ENCODE measurements around the gene PLCH2.
"Not testable (repeated sequence)": the region's sequence is repeated elsewhere in the genome, so short reads cannot be mapped to it uniquely, and the experiment has no call there.

Gene PLCH2

DNA sequence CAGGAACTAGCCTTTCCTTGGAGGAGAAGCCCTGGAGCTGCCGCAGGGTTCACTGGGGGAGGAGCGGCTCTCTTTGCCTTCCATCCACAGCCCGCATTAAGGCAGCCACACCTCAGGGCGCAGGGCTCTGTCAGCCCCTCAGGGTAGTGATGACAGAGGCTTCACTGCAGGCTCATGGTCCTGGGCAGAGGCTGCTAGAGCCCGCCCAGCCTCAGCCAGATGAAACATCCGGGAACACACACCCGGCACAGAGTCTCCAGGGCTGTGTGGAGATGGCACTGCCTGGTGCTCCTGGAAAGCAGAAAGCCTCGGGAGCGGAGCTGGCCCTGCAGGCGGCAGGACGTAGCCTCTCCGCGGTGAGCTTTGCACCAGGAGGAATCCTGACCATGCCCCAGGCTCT lies 34.3 kb upstream of the PLCH2 start:
- DNase-seq = no peak

DNA sequence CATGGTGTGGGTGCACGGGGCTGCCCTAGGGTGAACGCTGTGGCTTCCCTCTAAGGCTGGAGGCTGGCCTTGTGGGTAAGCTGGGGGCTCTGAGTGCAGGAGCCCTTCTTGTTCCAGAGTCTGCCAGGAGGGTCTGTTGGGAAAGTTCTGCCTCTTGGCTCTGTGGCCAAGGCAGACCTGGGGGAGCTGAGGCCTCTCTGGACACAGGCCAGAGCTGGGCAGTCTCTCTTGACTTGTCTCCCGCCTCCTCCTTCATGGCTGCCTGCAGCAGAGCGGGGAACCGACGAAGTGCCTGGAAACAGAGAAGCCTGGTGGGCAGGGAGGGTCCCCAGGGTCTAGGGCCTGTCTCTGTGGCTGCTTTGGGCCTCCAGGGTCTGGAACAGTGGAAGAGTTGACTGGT lies 33.4 kb upstream of the PLCH2 start:
- peak in 2 of 6 experiments; percentile 38 to 47 for DNase-seq

DNA sequence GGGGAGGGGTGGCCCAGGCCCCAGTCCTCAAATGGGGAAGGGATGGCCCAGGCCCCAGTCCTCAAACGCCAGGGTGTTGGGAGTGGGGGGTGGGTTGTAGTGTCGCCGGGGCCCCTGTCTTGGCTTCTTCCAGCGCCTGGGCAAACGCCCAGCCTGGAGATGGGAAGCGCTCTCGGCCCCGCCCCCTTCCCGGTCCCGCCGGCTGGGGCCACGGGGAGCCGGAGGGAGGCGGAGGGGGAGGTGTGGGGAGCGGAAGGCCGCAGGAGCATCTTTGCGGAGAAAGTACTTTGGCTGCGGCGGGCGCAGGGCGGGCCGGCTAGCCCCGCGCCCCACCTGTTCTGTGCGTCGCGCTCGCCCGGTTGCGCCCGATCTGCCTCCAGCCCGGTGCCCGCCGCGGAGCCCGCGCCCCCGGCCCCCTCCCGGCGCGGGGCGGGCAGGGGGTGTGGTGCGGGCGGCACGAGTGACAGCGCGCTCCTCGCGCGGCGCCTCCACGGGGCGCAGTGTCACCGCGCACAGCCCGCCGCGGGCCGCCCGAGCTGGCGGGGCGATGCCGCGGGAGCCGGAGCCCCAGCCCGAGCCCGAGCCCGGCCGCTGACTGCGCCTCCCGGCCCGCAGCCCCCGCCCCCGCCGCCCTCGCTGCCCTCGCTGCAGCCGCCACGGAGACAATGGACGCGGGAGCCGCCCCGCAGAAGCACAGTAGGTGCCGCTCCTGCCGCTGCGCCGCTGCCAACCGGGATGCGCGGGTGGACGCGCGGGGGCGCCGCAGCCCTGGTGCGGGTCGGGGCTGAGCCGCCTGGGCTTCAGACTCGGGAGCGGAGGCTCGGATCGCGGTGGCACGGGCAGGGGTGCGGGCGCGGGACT lies 32.6 kb upstream of the PLCH2 start:
- DNase-seq = peak in 1 of 6 experiments; percentile 13

DNA sequence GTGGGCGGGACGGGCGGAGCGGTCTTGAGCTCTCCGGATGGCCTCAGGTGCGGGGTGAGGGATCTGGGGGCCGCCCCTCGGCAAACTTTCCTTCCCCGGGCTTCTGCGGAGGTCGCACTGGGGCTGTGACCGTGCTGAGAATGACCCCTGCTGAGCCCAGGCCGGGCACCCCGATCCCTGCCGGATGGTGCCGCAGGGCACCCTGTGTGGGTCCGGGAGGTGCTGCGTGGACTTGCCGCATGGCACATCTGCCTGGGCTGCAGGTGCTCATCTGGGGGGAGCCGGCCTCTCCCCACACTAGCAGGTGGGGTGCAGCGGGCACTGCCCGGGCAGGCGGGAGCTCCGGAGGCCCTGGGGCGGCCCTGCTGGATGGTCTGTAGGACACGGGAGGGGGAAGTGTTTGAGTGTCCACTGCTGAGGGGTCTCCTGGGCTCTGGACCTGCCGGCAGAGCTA lies 31.9 kb upstream of the PLCH2 start:
- no peak for DNase-seq

DNA sequence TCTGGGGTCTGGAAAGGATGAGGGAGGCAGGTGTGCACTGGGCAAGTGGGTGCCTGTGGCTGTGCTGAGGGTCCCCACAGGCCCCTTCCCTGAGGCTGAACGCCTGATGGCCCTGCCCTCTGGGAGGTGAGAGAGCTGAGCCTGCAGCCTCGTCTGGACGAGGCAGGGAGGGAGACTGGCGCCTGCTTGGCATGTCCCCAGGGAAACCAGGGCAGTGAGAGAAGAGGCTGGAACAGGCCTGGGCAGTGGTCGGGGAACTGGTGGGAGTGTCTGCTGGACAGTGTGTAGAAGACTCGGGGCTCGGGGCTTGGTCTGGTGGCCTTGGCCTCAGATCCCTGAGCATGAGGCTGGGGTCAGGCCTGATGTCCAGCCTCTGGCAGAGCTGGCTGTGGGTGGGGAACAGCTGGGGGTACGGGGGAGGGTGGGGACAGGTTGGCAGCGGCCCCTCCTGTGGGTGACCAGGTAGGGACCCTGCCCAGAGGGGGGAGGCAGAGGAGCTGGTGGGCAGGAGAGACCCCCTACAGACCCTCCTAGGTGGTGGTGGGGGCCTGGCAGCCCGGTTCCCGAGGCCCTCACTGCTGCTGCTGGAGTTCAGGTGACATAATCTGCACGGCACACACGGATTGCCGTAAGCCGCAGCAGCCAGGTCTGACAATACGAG lies 30.8 kb upstream of the PLCH2 start:
- no peak for DNase-seq

DNA sequence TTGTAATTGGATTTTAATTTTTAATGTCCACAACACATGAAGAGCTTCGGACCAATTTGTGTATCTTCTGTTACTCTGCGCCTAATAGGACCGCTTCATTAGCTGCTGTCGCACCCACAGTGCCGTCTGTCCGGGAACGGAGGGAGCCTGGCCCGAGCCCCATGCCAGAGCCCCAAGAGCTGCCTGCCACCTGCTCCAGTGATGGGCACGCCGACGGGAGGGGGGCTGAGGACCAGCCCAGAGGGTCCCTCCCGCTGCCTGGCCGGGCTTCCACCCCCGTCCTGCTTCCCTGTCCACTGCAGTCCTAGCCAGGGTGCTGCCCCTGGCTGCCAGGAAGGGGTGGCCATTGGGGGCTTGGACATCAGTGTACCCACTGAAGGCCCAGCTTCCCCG lies 30.3 kb upstream of the PLCH2 start:
- no peak for DNase-seq

DNA sequence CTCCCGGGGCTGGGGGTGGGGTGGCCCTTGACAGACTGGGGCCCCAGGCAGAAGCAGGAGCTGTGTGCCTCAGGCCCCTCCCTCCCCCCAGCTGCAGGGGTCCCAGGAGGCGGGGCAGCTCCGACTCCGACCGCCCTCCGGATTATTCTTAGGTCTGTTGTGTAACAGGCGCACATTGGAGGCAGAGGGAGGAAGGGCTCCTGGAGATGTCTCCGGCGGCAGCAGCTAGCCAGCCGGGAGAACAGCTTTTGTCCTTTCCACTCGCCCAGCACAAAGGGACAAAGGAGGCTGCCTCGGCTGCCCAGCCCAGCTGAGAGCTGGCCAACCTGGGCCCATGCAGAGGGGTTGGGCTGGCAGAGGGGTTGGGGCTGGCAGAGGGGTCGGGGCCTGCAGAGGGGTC lies 29.7 kb upstream of the PLCH2 start:
- no peak for DNase-seq

DNA sequence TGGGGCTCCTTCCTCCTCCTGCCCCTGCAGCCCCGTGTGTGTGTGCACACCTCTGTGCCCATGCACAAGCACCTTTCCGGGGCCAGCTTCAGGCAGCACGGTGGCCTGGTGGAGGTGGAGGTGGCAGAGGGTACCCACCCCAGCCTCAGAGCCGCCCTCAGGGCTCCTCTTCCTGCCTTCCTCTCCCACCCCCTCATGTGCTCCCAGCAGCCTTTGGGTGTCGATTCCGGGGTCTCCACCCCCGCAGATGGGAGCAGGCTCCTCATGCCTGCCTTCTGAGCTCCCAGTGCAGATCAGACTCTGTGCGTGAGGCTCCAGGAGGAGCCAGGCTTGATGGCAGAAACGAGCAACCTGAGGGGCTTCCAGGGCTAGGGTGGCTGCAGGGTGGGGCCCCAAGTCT lies 29.2 kb upstream of the PLCH2 start:
- DNase-seq = no peak

DNA sequence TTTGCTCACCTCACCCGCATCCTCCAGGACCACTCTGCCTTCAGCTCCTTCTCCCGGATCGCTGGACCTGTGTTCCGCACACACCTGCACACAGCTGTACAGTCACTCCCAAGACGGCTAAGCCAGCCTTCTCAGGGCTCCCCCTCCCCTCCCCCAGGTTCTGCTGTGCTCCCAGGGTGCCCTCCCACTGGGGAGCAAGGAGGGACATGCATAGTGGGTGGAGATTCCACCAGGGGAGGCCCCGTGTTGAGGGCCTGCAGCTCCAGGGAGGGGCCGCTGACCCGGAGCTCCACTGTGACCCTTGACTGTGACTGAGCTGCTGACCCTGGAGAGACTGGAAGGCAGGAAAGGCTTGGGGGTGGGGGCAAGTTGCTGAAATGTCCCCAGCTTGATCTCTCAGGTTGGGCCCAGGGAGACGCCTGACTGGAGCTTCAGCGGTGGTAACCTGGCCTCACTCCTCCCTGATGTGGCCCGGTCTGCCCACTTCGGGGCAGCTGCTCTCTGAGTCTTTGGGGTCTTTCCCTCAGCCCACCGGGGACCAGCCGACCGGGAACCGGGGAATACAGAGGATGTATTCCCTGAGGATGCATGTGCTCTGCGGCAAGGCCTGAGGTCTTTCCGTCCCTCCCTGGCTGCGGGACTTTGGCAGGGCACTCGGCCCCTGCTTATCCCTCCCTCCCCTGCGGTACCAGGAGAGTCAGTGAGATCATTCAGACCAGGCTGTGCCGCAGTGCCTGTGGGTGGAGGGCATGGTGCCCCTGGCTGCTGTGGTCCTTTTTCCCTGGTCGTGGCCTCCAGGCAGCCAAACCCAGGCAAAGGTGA lies 28.6 kb upstream of the PLCH2 start:
- no peak for DNase-seq

DNA sequence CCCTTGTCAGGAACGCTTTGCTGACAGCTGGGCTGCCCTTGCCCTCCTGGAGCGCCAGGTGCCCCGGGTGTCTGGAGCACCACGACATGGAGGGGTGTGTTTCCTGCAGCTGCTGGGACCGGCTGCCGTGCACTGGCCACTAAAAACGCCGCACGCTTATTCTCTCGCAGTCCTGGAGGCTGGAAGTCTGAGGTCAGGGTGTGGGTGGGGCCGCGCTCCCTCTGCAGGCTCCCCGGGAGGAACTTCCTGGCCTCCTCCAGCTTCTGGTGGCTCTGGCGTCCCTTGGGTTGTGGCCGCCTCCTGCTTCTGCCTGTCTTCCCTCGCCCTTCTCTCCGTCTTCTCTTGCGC lies 28.0 kb upstream of the PLCH2 start:
- no peak for DNase-seq

DNA sequence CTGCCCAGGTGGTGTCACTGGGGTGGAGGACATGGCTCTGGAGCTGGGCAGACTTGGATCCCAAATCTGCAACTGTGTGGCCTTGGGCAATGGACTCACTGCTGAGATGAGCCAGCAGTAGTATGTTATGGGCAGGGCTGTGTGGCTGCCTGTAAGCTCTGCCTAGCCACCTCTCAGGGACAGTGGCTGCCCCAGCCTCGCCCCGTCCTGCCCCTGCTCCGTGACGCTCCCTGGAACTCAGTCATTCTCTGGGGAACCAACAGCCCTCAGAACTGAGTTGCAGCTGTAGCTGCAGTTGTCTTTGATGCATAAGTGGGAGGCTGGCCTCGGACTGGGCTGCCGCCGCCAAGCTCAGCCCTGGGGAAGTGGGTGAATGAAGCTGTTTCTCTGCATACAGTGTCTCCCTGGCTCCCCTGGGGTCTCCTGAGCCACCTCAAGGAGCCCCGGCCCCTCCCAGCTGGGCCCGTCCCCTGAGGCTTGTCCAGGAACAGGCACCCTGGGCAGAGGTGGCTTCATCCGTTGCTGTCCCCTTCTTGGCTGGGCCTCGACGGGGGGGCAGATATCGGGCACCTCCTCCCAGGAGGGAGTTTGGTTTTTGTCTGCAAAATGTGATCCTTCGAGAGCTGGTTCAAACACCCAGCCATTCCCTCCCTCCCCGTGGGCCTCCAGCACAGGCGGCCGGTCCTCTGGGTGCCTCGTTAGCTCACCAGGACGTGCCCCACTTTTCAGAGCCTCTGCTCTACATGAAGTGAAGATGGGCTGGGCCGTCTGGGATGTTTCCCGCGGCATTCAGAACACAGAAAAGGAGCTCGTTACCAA lies 26.2 kb upstream of the PLCH2 start:
- no peak for DNase-seq

DNA sequence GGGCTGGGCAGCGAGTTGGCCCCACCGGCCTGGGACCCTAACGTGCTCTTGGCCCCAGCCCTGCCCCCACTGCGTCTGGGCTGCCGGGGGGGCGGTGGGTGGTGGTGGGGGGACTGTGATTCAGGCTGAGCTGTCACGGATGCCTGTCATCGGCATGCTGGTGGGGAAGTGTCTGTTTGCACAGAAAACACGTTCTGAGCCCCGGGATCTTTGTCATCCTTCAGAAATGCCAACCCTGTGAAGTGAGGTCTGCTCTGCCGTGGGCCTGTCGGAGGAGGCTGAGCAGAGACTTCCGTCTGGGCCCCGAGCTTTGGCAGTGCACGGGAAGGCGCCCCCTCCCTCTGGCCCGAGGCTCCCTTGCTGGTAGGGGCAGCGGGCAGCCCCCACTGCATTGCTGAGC lies 24.3 kb upstream of the PLCH2 start:
- no peak for DNase-seq

DNA sequence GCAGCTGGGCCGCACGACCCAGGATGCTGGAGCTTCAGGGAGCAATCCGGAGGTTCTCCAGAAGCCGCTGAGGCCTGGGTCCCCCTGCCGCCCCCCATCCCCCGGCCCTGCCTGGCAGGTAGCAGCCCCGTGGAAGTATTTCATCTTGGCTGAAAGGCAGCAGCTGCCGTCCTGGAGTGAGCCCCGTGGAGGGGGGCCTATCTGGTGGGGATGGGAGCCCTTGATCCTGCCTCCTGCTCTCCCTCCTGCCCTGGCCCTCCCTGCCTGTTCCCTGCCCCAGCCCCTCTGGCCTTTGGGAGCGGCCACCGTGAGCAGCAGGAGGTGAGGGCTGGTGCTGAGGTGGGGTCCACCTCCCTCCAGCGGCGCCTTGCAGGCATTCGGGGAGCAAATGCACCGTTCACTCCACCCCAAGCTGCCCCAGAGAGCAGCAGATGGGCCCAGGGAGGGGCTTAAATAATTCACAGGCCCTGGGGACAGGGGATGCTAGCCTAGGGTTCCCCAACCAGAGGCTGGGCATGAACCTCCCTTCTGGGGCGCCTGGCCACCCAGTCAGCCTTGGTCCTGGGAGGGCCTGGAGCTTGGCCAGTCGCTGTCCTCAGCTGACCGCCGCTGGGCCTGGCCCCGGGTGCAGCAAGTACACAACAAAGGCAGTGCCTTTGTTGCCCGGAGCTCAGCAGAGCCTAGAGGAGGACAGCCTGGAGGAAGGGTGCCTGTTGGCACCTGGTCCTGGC lies 23.7 kb upstream of the PLCH2 start:
- DNase-seq = no peak

DNA sequence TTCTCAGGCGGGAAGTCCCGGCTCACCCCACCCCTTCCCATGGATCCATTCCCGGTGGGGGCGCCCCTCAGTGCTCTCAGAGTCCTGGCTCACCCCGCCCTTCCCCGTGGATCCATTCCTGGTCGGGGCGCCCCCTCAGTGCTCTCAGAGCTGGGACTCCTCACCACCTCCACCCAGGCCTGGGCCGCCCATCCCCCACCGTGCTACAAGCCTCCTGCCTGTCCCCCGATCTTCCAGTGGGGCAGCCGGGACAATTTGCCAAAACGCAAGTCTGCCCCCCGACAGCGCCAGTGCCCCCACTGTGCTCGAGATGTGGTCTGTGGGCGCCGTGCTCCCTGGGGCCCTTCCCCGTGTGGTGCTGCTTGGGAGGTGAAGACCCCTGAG lies 23.2 kb upstream of the PLCH2 start:
- no peak for DNase-seq

DNA sequence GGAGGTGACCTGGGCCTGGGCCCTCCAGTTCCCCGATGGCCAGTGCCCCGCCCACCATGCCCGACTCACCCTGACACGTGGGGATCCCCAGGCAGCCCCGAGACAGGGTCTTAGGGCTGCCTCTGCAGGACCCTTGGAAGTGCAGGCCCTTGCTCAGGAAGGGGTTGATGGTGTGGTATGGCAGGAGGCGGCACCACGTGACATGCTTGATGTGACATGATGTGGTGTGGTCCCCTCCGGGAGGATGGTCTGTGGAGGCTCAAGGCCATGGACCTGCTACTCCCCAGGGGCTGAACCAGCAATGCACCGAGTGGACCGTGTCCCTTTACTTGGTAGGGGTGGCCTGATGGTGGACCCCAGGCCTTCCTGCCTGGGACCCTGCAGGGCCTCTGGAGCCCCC lies 21.9 kb upstream of the PLCH2 start:
- no peak for DNase-seq

DNA sequence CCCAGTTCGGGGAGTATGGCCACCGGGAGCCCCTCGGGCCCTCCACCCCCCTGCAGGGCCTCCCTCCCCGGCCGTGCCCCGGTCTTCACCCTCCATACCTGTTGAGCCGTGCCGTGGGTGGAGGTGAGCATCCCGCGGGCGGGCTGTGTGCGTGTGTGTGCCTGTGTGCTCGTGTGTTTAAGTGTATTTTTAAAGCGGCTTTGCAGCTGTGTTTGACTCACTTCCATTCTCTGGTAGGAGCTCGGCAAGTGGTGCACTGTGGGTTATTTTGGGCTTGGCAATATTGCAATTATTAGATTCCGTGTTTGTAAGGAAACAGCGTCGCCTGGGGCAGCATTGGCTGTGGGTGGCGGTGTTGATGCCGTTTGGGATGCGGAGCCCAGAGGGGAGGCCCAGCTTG lies 20.3 kb upstream of the PLCH2 start:
- no peak for DNase-seq

DNA sequence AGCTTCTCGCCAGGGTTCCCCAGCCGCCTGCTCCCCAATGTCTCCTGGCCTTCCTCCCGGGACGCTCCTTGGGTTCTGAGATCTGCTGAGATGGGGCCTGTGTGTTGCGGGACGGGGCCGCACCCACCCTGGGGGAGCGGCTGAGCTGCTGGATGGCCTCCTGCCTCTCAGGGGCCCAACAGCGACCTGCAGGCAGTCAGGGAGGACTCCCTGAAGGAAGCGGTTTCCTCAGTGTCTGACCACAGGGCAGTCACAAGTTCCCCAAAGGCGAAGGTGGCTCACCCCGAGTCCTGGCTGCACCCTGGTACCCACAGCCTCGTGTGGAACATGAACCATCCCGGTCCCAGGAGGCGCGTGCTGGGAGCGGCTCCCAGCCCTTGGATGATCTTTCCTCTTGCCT lies 18.6 kb upstream of the PLCH2 start:
- no peak for DNase-seq

DNA sequence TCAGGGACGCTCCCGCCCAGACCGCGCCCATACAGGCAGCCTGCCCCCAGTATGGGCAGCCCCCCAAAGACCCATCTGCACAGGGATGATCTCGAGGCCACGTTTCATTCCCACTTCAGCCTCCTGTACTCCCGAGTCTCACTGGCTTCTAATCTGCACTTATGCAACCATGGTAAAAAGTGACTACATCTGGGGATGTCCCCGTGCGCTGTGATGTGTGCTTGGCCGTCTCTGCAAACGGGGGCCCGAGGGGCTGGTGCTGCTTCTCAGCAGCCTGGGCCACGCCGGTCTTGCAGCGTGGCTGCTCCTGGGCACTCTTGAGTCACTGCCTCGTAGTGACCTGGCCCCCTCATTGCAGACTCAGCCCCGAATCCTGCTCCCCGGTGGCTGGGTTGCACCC lies 17.4 kb upstream of the PLCH2 start:
- DNase-seq = no peak

DNA sequence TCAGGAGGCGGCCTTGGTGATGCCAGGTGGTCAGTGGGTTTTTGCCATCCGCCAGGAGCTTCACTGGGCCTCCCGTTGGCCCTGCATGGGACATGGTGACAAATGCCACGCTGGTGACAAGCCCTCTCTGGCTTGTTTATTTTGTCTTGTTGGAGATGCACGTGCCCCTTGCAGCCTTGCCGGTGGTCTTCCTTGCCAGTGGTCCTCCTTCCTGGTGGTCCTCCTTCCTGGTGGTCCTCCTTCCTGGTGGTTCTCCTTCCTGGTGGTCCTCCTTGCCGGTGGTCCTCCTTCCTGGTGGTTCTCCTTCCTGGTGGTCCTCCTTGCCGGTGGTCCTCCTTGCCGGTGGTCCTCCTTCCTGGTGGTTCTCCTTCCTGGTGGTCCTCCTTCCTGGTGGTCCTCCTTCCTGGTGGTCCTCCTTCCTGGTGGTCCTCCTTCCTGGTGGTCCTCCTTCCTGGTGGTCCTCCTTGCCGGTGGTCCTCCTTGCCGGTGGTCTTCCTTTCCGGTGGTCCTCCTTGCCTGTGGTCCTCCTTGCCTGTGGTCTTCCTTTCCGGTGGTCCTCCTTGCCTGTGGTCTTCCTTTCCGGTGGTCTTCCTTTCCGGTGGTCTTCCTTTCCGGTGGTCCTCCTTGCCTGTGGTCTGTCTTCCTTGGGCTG lies 16.9 kb upstream of the PLCH2 start:
- not testable (repeated sequence) for DNase-seq

DNA sequence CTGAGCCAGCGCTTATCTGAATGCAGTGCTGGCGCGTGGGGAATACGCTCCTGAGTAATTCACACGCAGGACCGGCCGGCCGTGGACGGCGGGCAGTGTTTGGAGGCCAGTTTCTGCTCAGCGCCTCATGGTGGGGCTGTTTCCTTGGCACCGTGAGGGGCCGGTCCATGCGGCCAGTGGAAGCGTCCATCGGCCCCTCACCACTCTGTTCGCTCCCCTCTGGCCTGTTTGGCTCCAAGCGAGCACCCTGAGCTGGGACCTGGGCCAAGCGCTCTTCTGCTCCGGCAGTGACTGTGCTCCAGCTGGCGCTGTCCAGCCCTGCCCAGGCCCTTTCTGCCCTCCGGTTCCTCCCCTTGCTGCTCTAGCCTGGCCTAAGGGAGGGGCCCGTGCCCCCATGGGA lies 16.3 kb upstream of the PLCH2 start:
- no peak for DNase-seq

DNA sequence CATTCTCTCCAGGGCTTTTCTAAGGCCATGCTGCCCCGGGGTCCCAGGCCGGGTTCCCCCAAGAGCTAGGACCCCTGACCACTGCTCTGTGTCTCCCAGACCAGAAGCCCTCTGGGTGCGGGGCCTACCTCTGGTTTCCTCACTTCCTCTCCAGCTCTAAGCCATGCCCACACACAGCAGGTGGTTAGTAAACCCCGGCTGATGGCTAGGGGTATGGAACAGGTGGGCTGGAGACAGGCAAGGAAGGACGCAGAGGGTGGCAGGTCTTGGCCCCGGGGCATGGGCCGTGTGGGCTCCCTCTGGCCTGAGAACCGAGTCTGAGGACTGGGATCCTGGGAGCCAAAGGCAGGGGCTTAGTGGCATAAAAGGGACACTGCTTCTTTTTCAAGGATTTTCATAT lies 15.9 kb upstream of the PLCH2 start:
- DNase-seq = no peak
